Right lobe of liver (tissue), 6 donors: ENCODE data around the gene FAM13A. TPM values are rescaled to one million over a fixed set of nuclear protein-coding genes. Genes with fewer than 3 reads are reported as not detected.
A peak's percentile ranks its signal among the peaks of the same experiment; 100 is the strongest.

Experiments used
- ATAC-seq, 4 donors: fragments of 200-7000 bp; cut with Tn5 transposase; one replicate each; pipeline ENCODE4 v1.9.1; 2020; ENCODE audit warnings: mild to moderate bottlenecking in 4 of 4, moderate library complexity in 4 of 4
- DNase-seq, 3 donors: peaks; one replicate each; pipeline ENCODE4 v3.0.0-alpha.2; 2020
- H3K27ac ChIP-seq, 3 donors: fragments of 200-600 bp; one replicate each; pipeline ENCODE4 v1.8.0; 2022
- H3K27me3 ChIP-seq, 2 donors: fragments of 200-600 bp; one replicate each; pipeline ENCODE4 v1.8.0; 2022
- H3K36me3 ChIP-seq, 4 donors: fragments of 200-600 bp; sonication (generic) in 1 of 4; one replicate each; pipeline versions ENCODE4 v1.5.1 to v1.8.0; 2017 to 2022; ENCODE audit warnings: control low read depth in 1 of 4
- H3K4me1 ChIP-seq, 4 donors: fragments of 200-600 bp; sonication (generic) in 1 of 4; one replicate each; pipeline versions ENCODE4 v1.5.1 to v1.8.0; 2017 to 2022; ENCODE audit warnings: control low read depth in 1 of 4
- H3K4me3 ChIP-seq, 3 donors: fragments of 200-600 bp; one replicate each; pipeline ENCODE4 v1.8.0; 2022
- H3K9me3 ChIP-seq, 4 donors: fragments of 200-600 bp; sonication (generic) in 1 of 4; one replicate each; pipeline versions ENCODE4 v1.5.1 to v1.8.0; 2017 to 2022; ENCODE audit warnings: control low read depth in 1 of 4
- CTCF ChIP-seq, 4 donors: fragments of 200-600 bp in 3 of 4; fragments of 450-650 bp in 1 of 4; IDR thresholded peaks; one replicate each; pipeline versions ENCODE4 v1.5.1 to v1.8.0; 2016 to 2022; ENCODE audit warnings: antibody characterized with exemption in 4 of 4, mild to moderate bottlenecking in 2 of 4
- POLR2A ChIP-seq: fragments of 450-650 bp; IDR thresholded peaks from one replicate; pipeline ENCODE4 v1.6.1; 2017; ENCODE audit warnings: antibody characterized with exemption, mild to moderate bottlenecking
- WGBS: methylation state at CpG from one replicate; pipeline ENCODE4 v1.1.6; 2018; ENCODE audit warnings: low coverage, low lambda C conversion rate; ENCODE audit not compliant: insufficient coverage; ENCODE audit errors: missing lambda C conversion rate; 5-methylcytosine and 5-hydroxymethylcytosine counted together
- intact Hi-C, 2 donors: fragments of 100-400 bp; cut with DNase I; formaldehyde crosslinking; loops; one replicate each; pipeline versions ENCODE4 v1.11.2 to v1.14.1; 2022
- total RNA-seq, 6 experiments: library from RNA; depleted of rRNA in 2 of 6; stranded (reverse); fragments of >200 nt in 2 of 6; fragmentation: NEBNext Ultra II Directional in 3 of 6; extraction: Animal tissue kit (Norgen Biotek cat#: 25700) in 3 of 6; gene quantifications; one replicate each; pipeline versions ENCODE4 v1.1.0 to v1.2.4, GENCODE V29; 2016 to 2023
- donor health status: DM: no; HTN: yes; CAD: no.
- donor health status: DM: no; HTN: no; CAD: no.
- donor health status: DM: no; HTN: no; CAD: no.
- donor health status: DM: no; HTN: yes; CAD: no.
- donor health status: DM: no; HTN: yes; CAD: no.

The FAM13A gene
- total RNA-seq, 6 experiments from 2014 or later: 28.3 to 82.5 (median 51.7) TPM

GRCh38 chr4:88698519-88698918 lies 358.5 kb downstream of the FAM13A start:
- H3K4me1 ChIP-seq: no peaks in the 10 kb centered on the region
- H3K27me3 ChIP-seq: no peaks in the 10 kb centered on the region
- intact Hi-C loops: no loop called here
- ATAC-seq (no peak), DNase-seq (no peak)
- TF ChIP-seq CTCF (IDR thresholded peaks at IDR 0.05): no peak
- TF ChIP-seq POLR2A: no peak
- 95% methylated on average over 7 of the region's 7 CpGs for WGBS
- H3K27ac ChIP-seq: no peak overlapping the region
- no peak overlapping the region for H3K4me3 ChIP-seq
- no peaks in the 10 kb centered on the region for H3K36me3 ChIP-seq
- H3K9me3 ChIP-seq: no peaks in the 10 kb centered on the region

GRCh38 chr4:88697588-88698329 lies 359.2 kb downstream of the FAM13A start, which contains the start of gene NAP1L5:
NAP1L5 (minus strand) TSS chr4:88697829; CDS start chr4:88697754, 75 bp downstream.
- 57% methylated on average over 12 of the region's 40 CpGs for WGBS
- Histone ChIP-seq H3K36me3 (no peaks in the 10 kb centered on the region), H3K27me3 (no peaks in the 10 kb centered on the region), H3K4me1 (no peaks in the 10 kb centered on the region), H3K9me3 (no peaks in the 10 kb centered on the region), H3K27ac (peak within 1 kb of the TSS in 2 of 3 donors; percentile 30 to 64), H3K4me3 (peak within 1 kb of the TSS; percentile 50 to 66 (median 55))
- DNase-seq (peak; percentile 52 to 70 (median 65)), ATAC-seq (peak; percentile 85 to 95 (median 88))
- intact Hi-C loops: no loop called here
- TF ChIP-seq POLR2A: peak; percentile 21
- TF ChIP-seq CTCF (IDR thresholded peaks at IDR 0.05): no peak

- Histone ChIP-seq H3K4me1 (no peaks in the 10 kb centered on the region), H3K36me3 (no peaks in the 10 kb centered on the region), H3K4me3 (peak overlapping the region; percentile 50 to 66 (median 55)), H3K27ac (peak overlapping the region in 2 of 3 donors; percentile 30 to 64), H3K27me3 (no peaks in the 10 kb centered on the region), H3K9me3 (no peaks in the 10 kb centered on the region)
- WGBS: 30% methylated on average over 18 of the region's 18 CpGs
- intact Hi-C loops: no loop called here
- peak; percentile 15 to 32 (median 26) for ATAC-seq
- no peak for TF ChIP-seq POLR2A
- TF ChIP-seq CTCF (IDR thresholded peaks at IDR 0.05): no peak
- DNase-seq: no peak
Measured at GRCh38 chr4:88697141-88697540, 359.8 kb downstream of the FAM13A start.

GRCh38 chr4:88696630-88697029 lies 360.4 kb downstream of the FAM13A start:
- 61% methylated on average over 7 of the region's 7 CpGs for WGBS
- Histone ChIP-seq H3K9me3 (no peaks in the 10 kb centered on the region), H3K4me1 (no peaks in the 10 kb centered on the region), H3K4me3 (peak overlapping the region in 1 of 3 donors; percentile 66), H3K27me3 (no peaks in the 10 kb centered on the region), H3K36me3 (no peaks in the 10 kb centered on the region), H3K27ac (no peak overlapping the region)
- no peak for ATAC-seq
- DNase-seq: no peak
- TF ChIP-seq CTCF (IDR thresholded peaks at IDR 0.05) (no peak), POLR2A (no peak)
- intact Hi-C loops: no loop called here
